ENCODE results near the gene C6orf47.

GRCh38 chr6:31680226-31681134, 19.9 kb upstream of the C6orf47 start, which contains the start of gene LY6G5C:
- peak; percentile 78 to 85 (median 83) for TF ChIP-seq CTCF (IDR thresholded peaks at IDR 0.05; ENCODE audit: control extremely low read depth in 1 of 3, insufficient read depth in 1 of 3, low read depth in 1 of 3, low read length in 3 of 3)
- TF ChIP-seq POLR2A (IDR thresholded peaks at IDR 0.05; ENCODE audit: control extremely low read depth in 1 of 2, low read depth in 2 of 2, low read length in 2 of 2): no peak
- TF ChIP-seq USF2 (IDR thresholded peaks at IDR 0.05; ENCODE audit: low read length): no peak
- TF ChIP-seq EGR1 (IDR thresholded peaks at IDR 0.05; ENCODE audit: borderline replicate concordance, low read depth, low read length): no peak
- TF ChIP-seq SP1 (IDR thresholded peaks at IDR 0.05; ENCODE audit: low read depth, low read length): no peak
- no peak for TF ChIP-seq EZH2 (IDR thresholded peaks at IDR 0.05; ENCODE audit: low read depth, low read length, severe bottlenecking)
- no peak for TF ChIP-seq EP300 (IDR thresholded peaks at IDR 0.05; ENCODE audit: borderline replicate concordance in 1 of 2, low read depth in 2 of 2, low read length in 2 of 2)
